NB4 (cell line): Measurements from ENCODE around the gene C11orf68.

Experiments
- POLR2A ChIP-seq: IDR thresholded peaks from 2 replicates; pipeline ENCODE4 v1.6.1; 2011; ENCODE audit warnings: mild to moderate bottlenecking; ENCODE audit not compliant: insufficient read length; ENCODE audit errors: extremely low read depth
- TF ChIP-seq, protein P1 (sequence below): IDR thresholded peaks from one replicate; pipeline ENCODE4 v1.5.1; 2012; ENCODE audit warnings: low read depth, low read length

GRCh38 chr11:65912845-65913244 is 6.0 kb downstream of the C11orf68 start:
- no peak for TF ChIP-seq POLR2A
- TF ChIP-seq, protein P1, sequence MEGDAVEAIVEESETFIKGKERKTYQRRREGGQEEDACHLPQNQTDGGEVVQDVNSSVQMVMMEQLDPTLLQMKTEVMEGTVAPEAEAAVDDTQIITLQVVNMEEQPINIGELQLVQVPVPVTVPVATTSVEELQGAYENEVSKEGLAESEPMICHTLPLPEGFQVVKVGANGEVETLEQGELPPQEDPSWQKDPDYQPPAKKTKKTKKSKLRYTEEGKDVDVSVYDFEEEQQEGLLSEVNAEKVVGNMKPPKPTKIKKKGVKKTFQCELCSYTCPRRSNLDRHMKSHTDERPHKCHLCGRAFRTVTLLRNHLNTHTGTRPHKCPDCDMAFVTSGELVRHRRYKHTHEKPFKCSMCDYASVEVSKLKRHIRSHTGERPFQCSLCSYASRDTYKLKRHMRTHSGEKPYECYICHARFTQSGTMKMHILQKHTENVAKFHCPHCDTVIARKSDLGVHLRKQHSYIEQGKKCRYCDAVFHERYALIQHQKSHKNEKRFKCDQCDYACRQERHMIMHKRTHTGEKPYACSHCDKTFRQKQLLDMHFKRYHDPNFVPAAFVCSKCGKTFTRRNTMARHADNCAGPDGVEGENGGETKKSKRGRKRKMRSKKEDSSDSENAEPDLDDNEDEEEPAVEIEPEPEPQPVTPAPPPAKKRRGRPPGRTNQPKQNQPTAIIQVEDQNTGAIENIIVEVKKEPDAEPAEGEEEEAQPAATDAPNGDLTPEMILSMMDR = no peak
